ENCODE results near the gene CPEB2.

The CPEB2 gene

DNA sequence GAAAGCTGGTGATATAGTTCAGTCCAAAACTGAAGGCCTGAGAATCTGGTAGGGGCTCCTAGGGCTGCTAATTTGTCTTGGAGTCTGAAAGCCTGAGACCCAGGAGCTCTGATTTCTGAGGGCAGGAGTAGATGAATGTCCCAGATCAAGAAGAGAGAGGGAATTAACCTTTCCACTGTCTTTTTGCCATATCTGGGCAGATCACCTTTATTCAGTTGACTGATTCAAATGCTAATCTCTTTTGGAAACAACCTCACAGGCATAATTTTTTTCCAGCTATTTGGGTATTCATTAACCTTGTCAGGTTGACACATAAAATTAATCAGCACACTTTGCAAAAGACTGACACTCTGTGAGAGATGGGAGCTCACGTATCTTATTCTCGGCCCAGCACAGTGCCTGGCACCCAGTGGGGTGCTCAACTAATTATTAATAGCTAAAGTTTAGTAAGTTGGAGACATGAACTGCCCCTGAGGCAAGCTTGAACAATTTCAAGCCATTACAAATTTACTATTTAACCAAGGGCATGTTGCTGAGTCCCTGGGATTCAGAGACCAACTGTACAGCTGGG lies 114.3 kb downstream of the CPEB2 start:
- H3K9me3 ChIP-seq (ENCODE audit: control insufficient read depth, insufficient read depth, low read length), result no peaks in the 10 kb centered on the region; the same call in 1 of the 2 replicates
- no peak overlapping the region for H3K4me3 ChIP-seq (ENCODE audit: low read length)
- H3K27ac ChIP-seq (ENCODE audit: low read length), result no peak overlapping the region
- no peaks in the 10 kb centered on the region for H3K27me3 ChIP-seq (ENCODE audit: control insufficient read depth, insufficient read depth, low read length)
- DNase-seq (ENCODE audit: low read depth, low spot score), result no peak
- no peaks in the 10 kb centered on the region for H3K36me3 ChIP-seq (ENCODE audit: control insufficient read depth, insufficient read depth, low read length)
- no CpG with 5 or more reads among the region's 2 CpGs for WGBS (ENCODE audit: insufficient coverage, insufficient read length)
- no peaks in the 10 kb centered on the region for H3K4me1 ChIP-seq (ENCODE audit: control insufficient read depth, insufficient read depth, low read length)

DNA sequence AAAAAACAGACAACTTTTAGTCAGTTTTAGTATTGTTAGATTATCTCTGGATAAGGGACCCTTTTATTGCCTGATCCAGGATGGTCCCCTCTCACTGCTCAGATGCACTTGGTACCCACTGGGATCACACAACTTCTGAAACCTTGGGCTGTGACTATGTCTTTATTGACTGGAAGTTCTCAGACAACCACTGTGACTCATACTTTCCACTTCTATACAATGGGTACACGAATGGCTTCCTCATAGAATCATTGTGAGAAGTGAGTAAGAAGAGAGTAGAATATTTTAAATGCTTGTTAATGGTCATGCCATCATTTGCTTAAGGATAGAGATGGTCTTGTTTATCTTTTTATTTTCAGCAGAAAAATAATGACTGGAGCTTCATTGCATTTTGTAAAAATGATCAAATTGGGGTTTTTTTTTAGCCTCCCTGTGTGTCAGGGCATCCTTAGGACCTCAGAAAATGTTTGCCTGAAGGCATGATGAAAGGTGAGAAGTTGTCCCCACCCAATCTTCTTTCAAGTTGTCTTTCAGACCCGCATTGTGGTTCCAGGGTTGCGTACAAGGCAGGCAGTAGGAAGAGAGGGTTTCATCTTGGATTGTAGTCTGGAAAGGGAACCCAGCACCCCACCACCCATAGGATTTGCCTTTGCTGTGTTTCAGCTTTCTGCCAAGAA lies 115.1 kb downstream of the CPEB2 start:
- H3K9me3 ChIP-seq (ENCODE audit: control insufficient read depth, insufficient read depth, low read length), result no peaks in the 10 kb centered on the region; the same call in 1 of the 2 replicates
- no peak for DNase-seq (ENCODE audit: low read depth, low spot score)
- no CpG with 5 or more reads among the region's 3 CpGs for WGBS (ENCODE audit: insufficient coverage, insufficient read length)
- H3K4me3 ChIP-seq (ENCODE audit: low read length), result no peak overlapping the region
- no peaks in the 10 kb centered on the region for H3K27me3 ChIP-seq (ENCODE audit: control insufficient read depth, insufficient read depth, low read length)
- H3K4me1 ChIP-seq (ENCODE audit: control insufficient read depth, insufficient read depth, low read length), result no peaks in the 10 kb centered on the region
- H3K36me3 ChIP-seq (ENCODE audit: control insufficient read depth, insufficient read depth, low read length), result no peaks in the 10 kb centered on the region
- no peak overlapping the region for H3K27ac ChIP-seq (ENCODE audit: low read length)

DNA sequence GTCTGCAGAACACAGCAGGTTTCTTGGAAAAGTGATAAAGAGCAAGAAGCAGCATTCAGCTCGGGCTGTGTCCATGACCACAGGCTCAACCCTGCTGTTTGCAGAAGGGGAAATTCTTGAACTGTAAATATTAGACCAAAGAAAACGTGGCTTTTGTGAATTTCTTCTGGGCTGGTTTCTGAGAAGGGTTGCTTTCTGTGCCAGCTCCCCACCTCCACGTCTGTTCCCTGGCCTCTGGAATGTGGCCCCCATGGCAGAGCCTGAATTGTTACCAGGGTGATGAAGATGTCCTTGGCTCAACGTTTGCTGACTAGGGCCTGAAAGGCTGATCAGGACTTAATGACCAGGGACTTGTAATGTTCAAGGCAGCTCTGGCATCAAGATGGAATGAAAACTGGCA lies 116.0 kb downstream of the CPEB2 start:
- H3K36me3 ChIP-seq (ENCODE audit: control insufficient read depth, insufficient read depth, low read length), result no peaks in the 10 kb centered on the region
- H3K27ac ChIP-seq (ENCODE audit: low read length), result no peak overlapping the region
- no CpG with 5 or more reads among the region's 4 CpGs for WGBS (ENCODE audit: insufficient coverage, insufficient read length)
- H3K27me3 ChIP-seq (ENCODE audit: control insufficient read depth, insufficient read depth, low read length), result no peaks in the 10 kb centered on the region
- no peak for DNase-seq (ENCODE audit: low read depth, low spot score)
- H3K4me1 ChIP-seq (ENCODE audit: control insufficient read depth, insufficient read depth, low read length), result no peaks in the 10 kb centered on the region
- H3K4me3 ChIP-seq (ENCODE audit: low read length), result no peak overlapping the region
- no peaks in the 10 kb centered on the region; the same call in 1 of the 2 replicates for H3K9me3 ChIP-seq (ENCODE audit: control insufficient read depth, insufficient read depth, low read length)
